Measurements from ENCODE around the gene LRIT2. TPM values are rescaled to one million over a fixed set of nuclear protein-coding genes. Genes with fewer than 3 reads are reported as not detected.

LRIT2 gene
- total RNA-seq, 1 experiment from 2014 or later = not detected

DNA sequence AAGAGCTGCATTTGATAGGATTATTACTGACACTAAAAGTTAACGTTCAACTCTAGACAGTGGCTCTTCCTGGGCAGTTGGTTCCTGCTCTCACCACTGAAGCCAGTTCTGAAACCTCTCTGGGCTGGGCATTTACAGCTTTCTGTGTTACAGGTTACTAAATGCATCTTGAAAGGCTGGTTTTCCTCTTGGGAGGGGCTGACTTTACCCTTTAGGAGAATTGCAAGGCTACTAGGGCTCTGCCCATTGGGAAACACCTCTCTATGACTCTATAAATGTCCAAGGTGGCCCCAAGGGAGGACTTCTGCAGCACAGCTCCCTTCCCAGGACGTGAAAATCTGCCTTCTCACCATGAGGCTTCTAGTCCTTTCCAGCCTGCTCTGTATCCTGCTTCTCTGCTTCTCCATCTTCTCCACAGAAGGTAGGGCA is 51.8 kb downstream of the LRIT2 start, which contains the start of gene GPR15LG:
Gene GPR15LG (plus strand): TSS at position 301 of the 429 bp plus-strand sequence. CDS start 51 bp downstream, at position 352.
- TF ChIP-seq, protein P1, sequence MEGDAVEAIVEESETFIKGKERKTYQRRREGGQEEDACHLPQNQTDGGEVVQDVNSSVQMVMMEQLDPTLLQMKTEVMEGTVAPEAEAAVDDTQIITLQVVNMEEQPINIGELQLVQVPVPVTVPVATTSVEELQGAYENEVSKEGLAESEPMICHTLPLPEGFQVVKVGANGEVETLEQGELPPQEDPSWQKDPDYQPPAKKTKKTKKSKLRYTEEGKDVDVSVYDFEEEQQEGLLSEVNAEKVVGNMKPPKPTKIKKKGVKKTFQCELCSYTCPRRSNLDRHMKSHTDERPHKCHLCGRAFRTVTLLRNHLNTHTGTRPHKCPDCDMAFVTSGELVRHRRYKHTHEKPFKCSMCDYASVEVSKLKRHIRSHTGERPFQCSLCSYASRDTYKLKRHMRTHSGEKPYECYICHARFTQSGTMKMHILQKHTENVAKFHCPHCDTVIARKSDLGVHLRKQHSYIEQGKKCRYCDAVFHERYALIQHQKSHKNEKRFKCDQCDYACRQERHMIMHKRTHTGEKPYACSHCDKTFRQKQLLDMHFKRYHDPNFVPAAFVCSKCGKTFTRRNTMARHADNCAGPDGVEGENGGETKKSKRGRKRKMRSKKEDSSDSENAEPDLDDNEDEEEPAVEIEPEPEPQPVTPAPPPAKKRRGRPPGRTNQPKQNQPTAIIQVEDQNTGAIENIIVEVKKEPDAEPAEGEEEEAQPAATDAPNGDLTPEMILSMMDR (conservative IDR thresholded peaks at IDR 0.05) = no peak
- Histone ChIP-seq H2BK120ac (ENCODE audit: low read depth, low read length, poor library complexity, severe bottlenecking) (no peak within 1 kb of the TSS), H2BK5ac (ENCODE audit: insufficient read length, low read length) (no peak within 1 kb of the TSS), H3K27me3 (ENCODE audit: insufficient read depth, low read length) (no peaks in the 10 kb centered on the region; the same call in 1 of the 2 replicates), H3K79me2 (ENCODE audit: insufficient read depth, low read length) (no peaks in the 10 kb centered on the region), H3K56ac (ENCODE audit: insufficient read length, low read depth, low read length) (no peak within 1 kb of the TSS), H4K20me1 (ENCODE audit: control insufficient read depth, insufficient read depth, insufficient read length) (no peaks in the 10 kb centered on the region), H3K23ac (ENCODE audit: insufficient read length, low read depth, low read length) (no peak within 1 kb of the TSS), H3K9ac (ENCODE audit: extremely low read depth, insufficient read length, low read length) (no peak within 1 kb of the TSS), H3K18ac (ENCODE audit: insufficient read length, low read depth, low read length) (no peak within 1 kb of the TSS), H3K27ac (ENCODE audit: insufficient read length, low read depth, low read length) (no peak within 1 kb of the TSS), H3T11ph (ENCODE audit: low read length) (no peak within 1 kb of the TSS), H3K14ac (ENCODE audit: insufficient read depth, low read length) (no peak within 1 kb of the TSS; the same call in 1 of the 2 replicates), H2AFZ (ENCODE audit: low read length) (no peak within 1 kb of the TSS), H3K79me1 (ENCODE audit: insufficient read depth, low read depth, low read length, poor library complexity, severe bottlenecking) (no peaks in the 10 kb centered on the region), H4K5ac (ENCODE audit: insufficient read length, low read depth, low read length) (no peak within 1 kb of the TSS), H2BK15ac (ENCODE audit: low read depth, low read length) (no peak within 1 kb of the TSS), H2AK5ac (ENCODE audit: insufficient read length, low read length) (no peak within 1 kb of the TSS), H3K9me3 (ENCODE audit: control insufficient read depth, low read depth, low read length) (no peaks in the 10 kb centered on the region), H3K23me2 (ENCODE audit: insufficient read length, low read depth, low read length, poor library complexity, severe bottlenecking) (no peaks in the 10 kb centered on the region), H3K4me1 (ENCODE audit: insufficient read depth, low read length) (no peaks in the 10 kb centered on the region), H4K91ac (ENCODE audit: insufficient read length, low read depth, low read length) (no peak within 1 kb of the TSS), H2BK12ac (ENCODE audit: insufficient read length, low read depth, low read length) (no peak within 1 kb of the TSS), H3K4ac (ENCODE audit: low read depth, low read length) (no peak within 1 kb of the TSS), H3K4me2 (ENCODE audit: insufficient read depth, insufficient read length, low read length) (no peak within 1 kb of the TSS), H2BK20ac (ENCODE audit: low read depth, low read length, poor library complexity, severe bottlenecking) (no peak within 1 kb of the TSS), H4K8ac (replicated peaks; ENCODE audit: insufficient read length, low read depth, low read length) (no peak within 1 kb of the TSS)
- Mint-ChIP-seq H3K27me3 (ENCODE audit: low read depth) (peaks cover 3% of the 10 kb centered on the region), H3K36me3 (ENCODE audit: insufficient read depth in 1 of 3, low read depth in 3 of 3) (no peaks in the 10 kb centered on the region), H3K27ac (no peak within 1 kb of the TSS), H3K4me3 (no peak within 1 kb of the TSS), H3K4me1 (no peaks in the 10 kb centered on the region), H3K9me3 (peaks cover 0 to 1% of the 10 kb centered on the region in 2 experiments; a peak in 1 of 5 replicates)
- DNase-seq = no peak
- WGBS (ENCODE audit: extremely low coverage, insufficient read length, low lambda C conversion rate) = no CpG with 5 or more reads among the region's 2 CpGs

Data from H9 (cell line).